Adipocyte (in vitro differentiated cells): ENCODE results near the gene DNAH12.
"Not testable (repeated sequence)": the region's sequence is repeated elsewhere in the genome, so short reads cannot be mapped to it uniquely, and the experiment has no call there.

Experiments
- DNase-seq: peaks from one replicate; pipeline ENCODE4 v3.0.0-alpha.2; 2015; ENCODE audit warnings: low read depth
- H3K27me3 ChIP-seq: replicated peaks from 2 replicates; pipeline ENCODE4 v1.7.0; 2013; ENCODE audit warnings: mild to moderate bottlenecking, low read length, moderate library complexity; ENCODE audit not compliant: control insufficient read depth, insufficient read depth
- H3K36me3 ChIP-seq: 2 replicates; pipeline ENCODE4 v1.7.0; 2013; ENCODE audit warnings: low read length, mild to moderate bottlenecking, moderate library complexity; ENCODE audit not compliant: control insufficient read depth, insufficient read depth, severe bottlenecking
- H3K4me1 ChIP-seq: 2 replicates; pipeline ENCODE4 v1.7.0; 2013; ENCODE audit warnings: mild to moderate bottlenecking, low read length, moderate library complexity; ENCODE audit not compliant: control insufficient read depth, insufficient read depth
- H3K4me3 ChIP-seq: 2 replicates; pipeline ENCODE4 v1.7.0; 2013; ENCODE audit warnings: mild to moderate bottlenecking, low read length, moderate library complexity
- H3K9ac ChIP-seq: 2 replicates; pipeline ENCODE4 v1.7.0; 2013; ENCODE audit warnings: mild to moderate bottlenecking, low read length, moderate library complexity
- H3K9me3 ChIP-seq: 2 replicates; pipeline ENCODE4 v1.7.0; 2013; ENCODE audit warnings: mild to moderate bottlenecking, low read length, moderate library complexity; ENCODE audit not compliant: control insufficient read depth

The DNAH12 gene

DNA sequence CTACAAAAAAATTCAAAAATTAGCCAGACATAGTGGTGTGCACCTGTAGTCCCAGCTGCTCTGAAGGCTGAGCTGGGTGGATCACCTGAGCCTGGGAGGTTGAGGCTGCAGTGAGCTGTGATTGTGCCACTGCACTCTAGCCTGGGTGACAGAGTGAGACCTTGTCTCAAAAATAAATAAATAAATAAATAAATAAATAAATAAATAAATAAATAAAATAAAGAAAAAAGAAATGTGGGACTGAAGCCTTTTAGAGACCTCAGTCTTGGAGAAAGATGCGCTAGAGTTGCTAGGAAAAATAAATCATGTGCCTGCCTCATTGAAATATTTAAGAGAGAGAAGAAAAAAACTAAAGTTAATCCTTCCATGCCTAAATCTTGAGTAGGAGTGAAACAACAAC lies 187.9 kb downstream of the DNAH12 start:
- H3K9me3 ChIP-seq, H3K27me3 ChIP-seq, H3K4me3 ChIP-seq, H3K9ac ChIP-seq, H3K36me3 ChIP-seq, DNase-seq, H3K4me1 ChIP-seq: not testable (repeated sequence)

DNA sequence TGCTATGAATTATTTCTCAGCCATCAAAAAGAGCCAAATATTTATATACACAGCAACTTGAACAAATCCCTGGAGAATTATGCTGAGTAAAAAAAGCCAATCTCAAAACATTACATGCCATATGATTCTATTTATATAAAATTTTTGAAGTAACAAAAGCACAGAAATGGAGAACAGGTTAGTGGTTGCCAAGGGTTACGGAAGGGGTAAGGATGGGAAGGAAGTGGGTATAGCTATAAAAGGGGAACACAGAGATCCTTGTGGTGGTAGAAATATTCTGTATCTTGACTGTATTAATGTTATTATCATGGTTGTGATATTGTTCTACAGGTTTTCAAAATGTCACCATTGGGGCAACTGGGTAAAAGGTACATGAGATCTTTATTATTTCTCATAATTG lies 189.4 kb downstream of the DNAH12 start:
- H3K36me3 ChIP-seq = no peaks in the 10 kb centered on the region
- no peak overlapping the region for H3K4me3 ChIP-seq
- H3K9ac ChIP-seq = no peak overlapping the region
- DNase-seq = no peak
- H3K4me1 ChIP-seq = no peaks in the 10 kb centered on the region
- H3K9me3 ChIP-seq = no peaks in the 10 kb centered on the region
- H3K27me3 ChIP-seq = no peaks in the 10 kb centered on the region

DNA sequence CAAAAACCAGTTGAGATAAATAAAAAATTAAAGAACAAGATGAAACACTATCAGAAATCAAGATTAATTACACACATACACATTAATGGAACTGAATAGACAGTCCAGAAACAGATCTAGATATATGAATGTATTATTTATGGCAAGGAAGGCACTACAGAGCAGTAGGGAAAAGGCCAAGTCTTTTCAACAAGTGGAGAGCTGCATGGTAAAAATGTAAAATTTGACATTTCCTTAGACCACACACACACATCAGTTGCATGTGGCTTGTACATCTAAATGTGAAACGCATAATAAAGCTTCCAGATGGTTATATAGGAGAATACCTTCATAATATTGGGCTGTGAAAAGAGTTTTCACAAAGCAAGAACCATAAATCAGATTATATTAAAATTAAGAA lies 193.9 kb downstream of the DNAH12 start:
- no peaks in the 10 kb centered on the region for H3K9me3 ChIP-seq
- H3K9ac ChIP-seq = no peak overlapping the region
- H3K4me1 ChIP-seq = no peaks in the 10 kb centered on the region
- no peaks in the 10 kb centered on the region for H3K36me3 ChIP-seq
- H3K4me3 ChIP-seq = no peak overlapping the region
- H3K27me3 ChIP-seq = no peaks in the 10 kb centered on the region
- DNase-seq = no peak

DNA sequence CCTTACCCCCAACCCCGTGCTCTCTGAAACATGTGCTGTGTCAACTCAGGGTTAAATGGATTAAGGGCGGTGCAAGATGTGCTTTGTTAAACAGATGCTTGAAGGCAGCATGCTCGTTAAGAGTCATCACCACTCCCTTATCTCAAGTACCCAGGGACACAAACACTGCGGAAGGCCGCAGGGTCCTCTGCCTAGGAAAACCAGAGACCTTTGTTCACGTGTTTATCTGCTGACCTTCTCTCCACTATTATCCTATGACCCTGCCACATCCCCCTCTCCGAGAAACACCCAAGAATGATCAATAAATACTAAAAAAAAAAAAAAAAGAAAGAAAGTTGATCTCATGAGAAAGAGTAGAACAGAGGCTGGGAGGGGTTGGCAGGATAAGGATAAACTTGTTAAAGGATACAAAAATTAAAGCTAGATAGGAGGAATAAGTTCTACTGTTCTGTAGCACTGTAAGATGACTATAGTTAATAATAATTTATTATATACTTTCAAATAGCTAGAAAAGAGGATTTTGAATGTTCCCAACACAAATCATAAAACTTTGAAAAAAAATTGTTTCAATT lies 205.0 kb downstream of the DNAH12 start:
- not testable (repeated sequence) for DNase-seq, H3K9ac ChIP-seq, H3K4me1 ChIP-seq, H3K27me3 ChIP-seq, H3K9me3 ChIP-seq, H3K4me3 ChIP-seq, H3K36me3 ChIP-seq

DNA sequence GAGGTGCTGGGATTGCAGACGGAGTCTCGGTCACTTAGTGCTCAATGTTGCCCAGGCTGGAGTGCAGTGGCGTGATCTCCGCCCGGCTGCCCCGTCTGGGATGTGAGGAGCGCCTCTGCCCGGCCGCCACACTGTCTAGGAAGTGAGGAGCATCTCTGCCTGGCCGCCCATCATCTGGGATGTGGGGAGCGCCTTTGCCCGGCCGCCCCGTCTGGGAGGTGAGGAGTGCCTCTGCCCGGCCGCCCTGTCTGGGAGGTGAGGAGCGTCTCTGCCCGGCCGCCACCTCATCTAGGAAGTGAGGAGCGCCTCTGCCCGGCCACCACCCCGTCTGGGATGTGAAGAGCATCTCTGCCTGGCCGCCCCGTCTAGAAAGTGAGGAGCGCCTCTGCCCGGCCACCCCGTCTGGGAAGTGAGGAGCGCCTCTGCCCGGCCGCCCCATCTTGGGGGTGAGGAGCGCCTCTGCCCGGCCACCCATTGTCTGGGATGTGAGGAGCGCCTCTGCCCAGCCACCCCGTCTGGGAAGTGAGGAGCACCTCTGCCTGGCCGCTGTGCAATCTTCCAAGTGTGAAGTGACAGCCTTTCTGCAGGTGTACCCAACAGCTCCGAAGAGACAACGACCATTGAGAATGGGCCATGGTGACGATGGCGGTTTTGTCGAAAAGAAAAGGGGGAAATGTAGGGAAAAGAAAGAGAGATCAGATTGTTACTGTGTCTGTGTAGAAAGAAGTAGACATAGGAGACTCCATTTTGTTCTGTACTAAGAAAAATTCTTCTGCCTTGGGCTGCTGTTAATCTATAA lies 205.7 kb downstream of the DNAH12 start:
- not testable (repeated sequence) for H3K9me3 ChIP-seq, H3K27me3 ChIP-seq, H3K9ac ChIP-seq, H3K4me1 ChIP-seq, DNase-seq, H3K4me3 ChIP-seq, H3K36me3 ChIP-seq

DNA sequence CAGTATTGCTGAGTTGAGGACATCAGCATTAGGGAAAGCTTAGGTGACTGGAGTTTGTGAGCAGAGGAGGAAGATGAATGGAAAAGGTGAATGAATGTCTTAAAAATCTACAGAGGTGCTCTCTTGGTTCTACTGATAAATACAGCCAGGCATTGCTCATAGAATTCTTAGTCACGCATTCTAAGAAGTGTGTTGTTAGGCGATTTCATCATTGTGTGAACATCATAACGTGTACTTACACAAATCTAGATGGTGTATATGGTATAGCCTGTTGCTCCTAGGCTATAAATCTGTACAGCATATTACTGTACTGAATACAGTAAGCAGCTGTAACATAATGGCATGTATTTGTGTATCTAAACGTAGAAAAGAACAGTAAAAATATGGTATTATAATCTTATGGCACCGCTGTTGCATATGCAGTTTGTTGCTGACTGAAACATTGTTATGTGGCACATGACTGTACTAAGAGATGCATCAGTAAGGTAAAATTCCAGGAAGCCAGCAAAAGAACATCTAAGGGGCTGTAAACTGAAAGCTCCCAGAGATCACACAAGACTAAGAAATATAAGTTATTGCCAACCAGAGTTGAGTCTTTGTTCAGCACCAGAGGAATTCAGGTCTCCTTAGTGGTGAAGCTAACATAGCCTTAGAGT lies 208.7 kb downstream of the DNAH12 start:
- H3K4me1 ChIP-seq = no peaks in the 10 kb centered on the region
- no peaks in the 10 kb centered on the region for H3K27me3 ChIP-seq
- H3K4me3 ChIP-seq = no peak overlapping the region
- H3K9ac ChIP-seq = no peak overlapping the region
- no peak for DNase-seq
- H3K9me3 ChIP-seq = no peaks in the 10 kb centered on the region
- H3K36me3 ChIP-seq = no peaks in the 10 kb centered on the region

DNA sequence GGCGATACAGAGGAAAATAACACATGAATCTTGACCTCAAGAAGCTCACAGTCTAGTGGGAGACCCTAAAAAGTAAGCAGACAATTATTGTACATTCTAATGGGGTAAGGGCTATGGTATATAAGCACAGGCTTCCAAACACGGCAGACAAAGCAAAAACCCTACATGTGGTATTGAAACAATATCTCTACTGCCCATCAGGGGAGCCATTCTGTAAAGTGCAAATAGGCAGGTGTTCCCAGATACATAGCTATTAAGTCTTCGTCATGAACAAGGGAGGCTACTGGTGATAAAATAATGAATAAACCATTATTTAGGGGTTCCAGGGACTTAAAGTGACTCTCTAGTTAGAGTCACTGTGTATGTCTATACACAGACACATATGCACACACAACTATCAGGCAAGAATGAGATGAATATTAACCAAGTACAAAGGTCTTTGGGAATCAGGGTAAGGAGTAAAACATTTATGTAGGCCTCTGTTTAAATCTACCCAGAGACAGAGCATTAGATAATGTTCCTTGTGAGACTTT lies 213.0 kb downstream of the DNAH12 start:
- Histone ChIP-seq H3K27me3 (no peaks in the 10 kb centered on the region), H3K36me3 (no peaks in the 10 kb centered on the region), H3K4me3 (no peak overlapping the region), H3K9me3 (no peaks in the 10 kb centered on the region), H3K9ac (no peak overlapping the region), H3K4me1 (no peaks in the 10 kb centered on the region)
- DNase-seq = no peak

DNA sequence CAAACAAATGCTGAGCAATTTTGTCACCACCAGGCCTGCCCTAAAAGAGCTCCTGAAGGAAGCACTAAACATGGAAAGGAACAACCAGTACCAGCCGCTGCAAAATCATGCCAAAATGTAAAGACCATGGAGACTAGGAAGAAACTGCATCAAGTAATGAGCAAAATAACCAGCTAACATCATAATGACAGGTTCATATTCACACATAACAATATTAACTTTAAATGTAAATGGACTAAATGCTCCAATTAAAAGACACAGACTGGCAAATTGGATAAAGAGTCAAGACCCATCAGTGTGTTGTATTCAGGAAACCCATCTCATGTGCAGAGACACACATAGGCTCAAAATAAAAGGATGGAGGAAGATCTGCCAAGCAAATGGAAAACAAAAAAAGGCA lies 217.6 kb downstream of the DNAH12 start:
- H3K4me1 ChIP-seq, H3K9ac ChIP-seq, DNase-seq, H3K4me3 ChIP-seq, H3K9me3 ChIP-seq, H3K27me3 ChIP-seq, H3K36me3 ChIP-seq: not testable (repeated sequence)

DNA sequence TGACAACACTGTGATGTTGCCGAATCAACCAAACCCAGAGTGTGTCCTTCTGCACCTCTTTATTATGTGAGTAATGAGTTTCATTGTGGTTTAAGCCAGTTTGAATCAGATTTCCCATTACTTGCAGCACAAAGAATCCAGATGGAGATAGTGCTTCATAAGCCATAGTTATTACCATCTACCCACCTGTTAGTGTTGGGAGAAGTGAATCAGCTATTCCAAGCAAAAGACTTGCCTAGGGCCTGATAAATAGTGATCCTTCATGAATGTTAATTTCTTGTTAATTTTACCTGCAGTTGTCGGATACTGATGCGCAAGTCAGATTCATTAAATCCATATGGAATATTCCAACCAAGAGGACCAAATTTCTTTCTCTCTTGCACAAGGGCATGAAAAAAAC lies 229.9 kb downstream of the DNAH12 start:
- peaks cover 18% of the 10 kb centered on the region for H3K9me3 ChIP-seq
- DNase-seq = no peak
- no peaks in the 10 kb centered on the region for H3K36me3 ChIP-seq
- H3K4me3 ChIP-seq = no peak overlapping the region
- H3K4me1 ChIP-seq = no peaks in the 10 kb centered on the region
- no peak overlapping the region for H3K9ac ChIP-seq
- H3K27me3 ChIP-seq = peaks cover 5% of the 10 kb centered on the region

DNA sequence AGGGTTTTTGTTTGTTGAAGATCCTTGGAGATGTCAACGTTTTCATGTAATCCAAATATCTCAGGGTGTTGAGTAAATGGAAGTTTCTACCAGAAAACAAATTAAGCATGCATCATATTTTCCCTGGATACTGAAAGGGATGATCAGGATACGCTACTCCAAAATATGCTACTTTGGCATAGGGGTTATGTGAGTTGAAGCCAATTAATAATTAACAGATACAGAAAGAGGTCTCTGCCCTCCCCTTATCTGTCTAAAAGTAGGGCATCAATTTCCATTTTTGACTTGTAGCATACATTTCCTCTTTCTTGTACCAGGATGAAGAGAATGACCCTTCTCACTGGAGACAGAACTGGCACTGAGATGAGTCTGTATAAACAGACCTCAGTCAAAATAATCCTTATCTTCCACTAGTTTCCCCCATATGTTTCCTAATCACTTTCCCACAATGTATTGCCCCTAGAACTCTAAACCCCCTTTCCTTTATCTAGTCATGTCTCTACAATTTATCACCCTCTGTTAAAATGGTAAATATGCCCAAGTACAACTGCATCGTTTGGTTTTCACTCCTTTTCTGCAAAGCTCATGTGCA lies 234.3 kb downstream of the DNAH12 start:
- no peaks in the 10 kb centered on the region for H3K4me1 ChIP-seq
- no peaks in the 10 kb centered on the region for H3K27me3 ChIP-seq
- no peak overlapping the region for H3K4me3 ChIP-seq
- DNase-seq = no peak
- peaks cover 2% of the 10 kb centered on the region for H3K9me3 ChIP-seq
- H3K9ac ChIP-seq = no peak overlapping the region
- no peaks in the 10 kb centered on the region for H3K36me3 ChIP-seq

DNA sequence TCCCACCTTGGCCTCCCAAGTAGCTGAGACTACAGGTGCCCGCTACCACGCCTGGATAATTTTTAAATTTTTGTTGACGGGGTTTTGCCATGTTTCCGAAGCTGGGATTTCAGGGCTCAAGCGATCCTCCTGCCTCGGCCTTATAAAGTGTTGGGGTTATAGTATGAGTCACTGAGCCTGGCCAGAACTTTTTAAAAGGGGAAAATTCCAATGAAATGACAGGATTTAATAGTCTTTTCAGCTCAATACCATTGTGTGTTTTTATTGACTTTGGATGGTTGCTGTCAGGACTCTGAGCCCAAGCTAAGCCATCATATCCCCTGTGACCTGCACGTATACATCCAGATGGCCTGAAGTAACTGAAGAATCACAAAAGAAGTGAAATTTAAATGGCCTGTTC lies 240.6 kb downstream of the DNAH12 start:
- not testable (repeated sequence) for H3K36me3 ChIP-seq, DNase-seq, H3K4me3 ChIP-seq, H3K9ac ChIP-seq, H3K27me3 ChIP-seq, H3K9me3 ChIP-seq, H3K4me1 ChIP-seq
